Measurements from ENCODE around the gene DRC1. TPM values are rescaled to one million over a fixed set of nuclear protein-coding genes. Genes with fewer than 3 reads are reported as not detected.

The DRC1 gene
- total RNA-seq, 2 experiments from 2014 or later: not detected

DNA sequence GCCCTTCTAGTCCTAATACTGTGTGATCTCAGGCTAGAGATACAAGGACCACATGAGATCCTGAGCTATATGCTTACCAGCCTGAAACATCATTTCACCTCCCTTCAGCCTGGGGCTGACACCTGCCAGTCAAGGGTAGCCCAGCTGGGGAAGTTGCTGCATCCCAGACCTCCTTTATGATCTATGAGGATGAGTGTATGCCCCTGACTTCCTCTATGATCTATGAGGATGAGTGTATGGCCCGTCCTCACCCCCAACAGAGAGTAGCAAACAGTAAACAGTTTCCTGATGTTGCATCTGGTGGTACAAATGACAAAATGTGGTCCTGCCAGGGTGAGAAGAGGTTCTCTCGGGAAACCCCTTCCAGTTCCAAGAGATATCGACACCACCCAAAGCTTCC is 85.1 kb downstream of the DRC1 start:
- no peak for DNase-seq
- H3K27ac Mint-ChIP-seq: no peak overlapping the region
- H3K4me1 Mint-ChIP-seq (ENCODE audit: low read depth): no peaks in the 10 kb centered on the region
- intact Hi-C loops (cut with micrococcal nuclease): no loop called here
- ChIA-PET POLR2A (no interaction called here), CTCF (no interaction called here)
- no peaks in the 10 kb centered on the region for H3K9me3 Mint-ChIP-seq
- no peak overlapping the region for H3K4me3 Mint-ChIP-seq
- peaks cover 2% of the 10 kb centered on the region for H3K27me3 Mint-ChIP-seq
- no peaks in the 10 kb centered on the region for H3K36me3 Mint-ChIP-seq

GRCh38 chr2:26487192-26487591 is 85.5 kb downstream of the DRC1 start:
- intact Hi-C loops (cut with micrococcal nuclease): no loop called here
- DNase-seq: no peak
- H3K4me1 Mint-ChIP-seq (ENCODE audit: low read depth): no peaks in the 10 kb centered on the region
- no peaks in the 10 kb centered on the region for H3K36me3 Mint-ChIP-seq
- CTCF ChIA-PET: interaction anchor here (0.9 kb wide), 1 partner anchor 15 kb away, joined by 3 read pairs; no protein-coding TSS in a partner anchor
- H3K27me3 Mint-ChIP-seq: peaks cover 2% of the 10 kb centered on the region
- POLR2A ChIA-PET: no interaction called here
- no peak overlapping the region for H3K27ac Mint-ChIP-seq
- no peaks in the 10 kb centered on the region for H3K9me3 Mint-ChIP-seq
- no peak overlapping the region for H3K4me3 Mint-ChIP-seq

GRCh38 chr2:26488463-26489212 is 86.9 kb downstream of the DRC1 start:
- H3K36me3 Mint-ChIP-seq: no peaks in the 10 kb centered on the region
- no peak overlapping the region for H3K4me3 Mint-ChIP-seq
- no peak overlapping the region for H3K27ac Mint-ChIP-seq
- peaks cover 2% of the 10 kb centered on the region for H3K27me3 Mint-ChIP-seq
- intact Hi-C loops (cut with micrococcal nuclease): no loop called here
- DNase-seq: no peak
- CTCF ChIA-PET: no interaction called here
- no peaks in the 10 kb centered on the region for H3K9me3 Mint-ChIP-seq
- POLR2A ChIA-PET: no interaction called here
- H3K4me1 Mint-ChIP-seq (ENCODE audit: low read depth): peaks cover 3% of the 10 kb centered on the region

GRCh38 chr2:26489213-26489850 is 87.6 kb downstream of the DRC1 start:
- Mint-ChIP-seq H3K4me1 (ENCODE audit: low read depth) (peaks cover 3% of the 10 kb centered on the region), H3K36me3 (no peaks in the 10 kb centered on the region), H3K27me3 (peaks cover 2% of the 10 kb centered on the region), H3K4me3 (no peak overlapping the region), H3K9me3 (no peaks in the 10 kb centered on the region), H3K27ac (no peak overlapping the region)
- intact Hi-C loops (cut with micrococcal nuclease): no loop called here
- ChIA-PET POLR2A (no interaction called here), CTCF (no interaction called here)
- DNase-seq: no peak

- ChIA-PET CTCF (interaction anchor here (1.2 to 1.6 kb wide), 5 partner anchors 9 to 86 kb away, joined by 3 to 7 read pairs (median 3); no protein-coding TSS in a partner anchor), POLR2A (no interaction called here)
- intact Hi-C loops (cut with micrococcal nuclease): no loop called here
- no peak overlapping the region for H3K4me3 Mint-ChIP-seq
- DNase-seq: no peak
- H3K27ac Mint-ChIP-seq: no peak overlapping the region
- H3K36me3 Mint-ChIP-seq: no peaks in the 10 kb centered on the region
- H3K4me1 Mint-ChIP-seq (ENCODE audit: low read depth): peaks cover 3% of the 10 kb centered on the region
- no peaks in the 10 kb centered on the region for H3K9me3 Mint-ChIP-seq
- H3K27me3 Mint-ChIP-seq: peaks cover 2% of the 10 kb centered on the region
These were observed 89.9 kb downstream of the DRC1 start for GRCh38 chr2:26491563-26492167.

- Mint-ChIP-seq H3K27me3 (peaks cover 2% of the 10 kb centered on the region), H3K27ac (no peak overlapping the region), H3K36me3 (no peaks in the 10 kb centered on the region), H3K9me3 (no peaks in the 10 kb centered on the region), H3K4me1 (ENCODE audit: low read depth) (peaks cover 3% of the 10 kb centered on the region), H3K4me3 (no peak overlapping the region)
- no peak for DNase-seq
- intact Hi-C loops (cut with micrococcal nuclease): no loop called here
- ChIA-PET POLR2A (interaction anchor here (0.6 kb wide), 1 partner anchor 48 kb away, joined by 3 read pairs; no protein-coding TSS in a partner anchor), CTCF (interaction anchor here (1.2 to 1.6 kb wide), 3 partner anchors 10 to 84 kb away, joined by 3 to 7 read pairs (median 7); no protein-coding TSS in a partner anchor)
These were observed 91.2 kb downstream of the DRC1 start for GRCh38 chr2:26492749-26493515.

- no peaks in the 10 kb centered on the region for H3K36me3 Mint-ChIP-seq
- DNase-seq: peak; percentile 20
- ChIA-PET POLR2A (no interaction called here), CTCF (no interaction called here)
- intact Hi-C loops (cut with micrococcal nuclease): no loop called here
- H3K4me1 Mint-ChIP-seq (ENCODE audit: low read depth): peaks cover 3% of the 10 kb centered on the region
- no peak overlapping the region for H3K27ac Mint-ChIP-seq
- no peak overlapping the region for H3K4me3 Mint-ChIP-seq
- H3K27me3 Mint-ChIP-seq: peaks cover 3% of the 10 kb centered on the region
- no peaks in the 10 kb centered on the region for H3K9me3 Mint-ChIP-seq
These were observed 91.8 kb downstream of the DRC1 start for GRCh38 chr2:26493566-26493965.

- H3K36me3 Mint-ChIP-seq: no peaks in the 10 kb centered on the region
- intact Hi-C loops (cut with micrococcal nuclease): no loop called here
- H3K4me3 Mint-ChIP-seq: no peak overlapping the region
- POLR2A ChIA-PET: no interaction called here
- CTCF ChIA-PET: no interaction called here
- H3K27me3 Mint-ChIP-seq: peaks cover 7% of the 10 kb centered on the region
- no peaks in the 10 kb centered on the region for H3K9me3 Mint-ChIP-seq
- no peak overlapping the region for H3K27ac Mint-ChIP-seq
- no peak for DNase-seq
- peaks cover 3% of the 10 kb centered on the region for H3K4me1 Mint-ChIP-seq (ENCODE audit: low read depth)
These were observed 92.5 kb downstream of the DRC1 start for GRCh38 chr2:26494199-26494598.

GRCh38 chr2:26494891-26495290 is 93.2 kb downstream of the DRC1 start:
- H3K4me1 Mint-ChIP-seq (ENCODE audit: low read depth): peaks cover 3% of the 10 kb centered on the region
- no peak overlapping the region for H3K4me3 Mint-ChIP-seq
- no peaks in the 10 kb centered on the region for H3K36me3 Mint-ChIP-seq
- H3K27me3 Mint-ChIP-seq: peaks cover 7% of the 10 kb centered on the region
- DNase-seq: no peak
- no peak overlapping the region for H3K27ac Mint-ChIP-seq
- ChIA-PET POLR2A (no interaction called here), CTCF (no interaction called here)
- no peaks in the 10 kb centered on the region for H3K9me3 Mint-ChIP-seq
- intact Hi-C loops (cut with micrococcal nuclease): no loop called here

DNA sequence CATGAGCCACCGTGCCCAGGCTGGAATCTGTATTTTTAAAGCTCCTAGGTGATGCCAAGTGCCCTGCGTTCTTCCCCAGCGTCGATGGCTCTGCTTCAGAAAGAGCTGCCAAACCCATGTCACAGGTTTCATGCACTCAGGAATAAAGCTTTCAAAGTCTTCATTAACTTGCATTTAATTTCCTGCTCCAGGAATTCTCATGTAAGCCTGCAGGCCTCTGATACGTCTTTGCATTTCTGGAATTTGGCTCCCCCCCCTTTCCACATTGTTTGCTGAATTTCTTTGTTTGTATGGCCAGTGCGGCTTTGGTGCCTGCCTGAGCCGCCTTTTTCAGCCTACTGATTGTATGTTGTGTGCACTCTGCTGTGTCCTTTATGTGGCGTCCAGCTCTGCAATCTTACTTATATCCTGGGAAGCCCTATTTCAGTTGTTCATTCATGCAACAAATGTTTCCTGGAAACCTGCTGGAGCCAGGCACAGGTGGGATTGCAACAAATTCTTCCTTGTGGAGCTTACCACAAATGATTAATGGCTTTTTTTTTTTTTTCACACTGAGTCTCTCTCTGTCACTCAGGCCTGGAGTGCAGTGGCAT is 94.1 kb downstream of the DRC1 start:
- no peak for DNase-seq
- Mint-ChIP-seq H3K27me3 (peaks cover 7% of the 10 kb centered on the region), H3K27ac (no peak overlapping the region), H3K4me1 (ENCODE audit: low read depth) (peaks cover 3% of the 10 kb centered on the region), H3K9me3 (no peaks in the 10 kb centered on the region), H3K4me3 (no peak overlapping the region), H3K36me3 (no peaks in the 10 kb centered on the region)
- POLR2A ChIA-PET: interaction anchor here (0.6 kb wide), 1 partner anchor 105 kb away, joined by 3 read pairs; no protein-coding TSS in a partner anchor
- CTCF ChIA-PET: interaction anchor here (0.7 to 0.9 kb wide), 2 partner anchors 9 to 165 kb away, joined by 3 read pairs; no protein-coding TSS in a partner anchor
- intact Hi-C loops (cut with micrococcal nuclease): no loop called here

DNA sequence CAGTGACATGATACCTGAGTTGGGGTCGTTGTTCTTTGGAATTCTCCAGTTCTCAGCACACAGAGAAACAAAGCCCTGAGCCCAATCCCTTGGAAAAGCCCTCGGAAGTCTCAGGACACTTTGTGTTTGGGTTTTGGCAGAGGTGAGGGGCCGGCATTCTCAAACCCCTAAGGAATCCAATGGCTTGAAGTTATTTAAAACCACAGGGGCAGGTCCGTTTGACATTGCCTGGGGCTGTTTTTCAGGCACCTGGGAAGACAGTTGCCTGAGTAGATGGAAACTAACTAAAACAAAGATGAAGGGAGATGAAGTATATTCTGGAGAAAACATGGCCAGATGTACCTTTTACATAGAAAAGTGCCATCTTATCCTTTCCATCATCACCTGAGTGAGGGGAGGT is 98.7 kb downstream of the DRC1 start:
- Mint-ChIP-seq H3K27ac (no peak overlapping the region), H3K4me3 (no peak overlapping the region), H3K36me3 (no peaks in the 10 kb centered on the region), H3K9me3 (no peaks in the 10 kb centered on the region), H3K4me1 (ENCODE audit: low read depth) (peaks cover 5% of the 10 kb centered on the region), H3K27me3 (peaks cover 7% of the 10 kb centered on the region)
- ChIA-PET POLR2A (no interaction called here), CTCF (interaction anchor here (0.8 to 4.6 kb wide), 2 partner anchors 9 to 78 kb away, joined by 3 to 37 read pairs; no protein-coding TSS in a partner anchor)
- intact Hi-C loops (cut with micrococcal nuclease): loop anchor here (5.0 kb wide), 1 partner anchor 247 kb away; no protein-coding TSS in a partner anchor
- no peak for DNase-seq

Measured in activated CD4-positive, alpha-beta memory T cell treated with anti-CD3 and anti-CD28 coated beads for 36 hours (primary cell).